Tibial nerve (tissue), 4 donors: ENCODE measurements around the gene GIPC3. TPM values are rescaled to one million over a fixed set of nuclear protein-coding genes. Genes with fewer than 3 reads are reported as not detected.

Source experiments
- DNase-seq, 2 donors: peaks; one replicate each; pipeline ENCODE4 v3.0.0-alpha.2; 2019; ENCODE audit warnings: low spot score in 2 of 2
- H3K27ac ChIP-seq, 4 donors: fragments of 200-600 bp; sonication (generic) in 3 of 4; one replicate each; pipeline ENCODE4 v1.5.1; 2017 to 2019; ENCODE audit warnings: mild to moderate bottlenecking in 1 of 4
- H3K27me3 ChIP-seq, 2 donors: fragments of 200-600 bp; sonication (generic) in 1 of 2; one replicate each; pipeline versions ENCODE4 v1.5.1 to v1.6.0; 2017 to 2019
- H3K36me3 ChIP-seq, 3 donors: fragments of 200-600 bp; sonication (generic); one replicate each; pipeline ENCODE4 v1.5.1; 2018 to 2019
- H3K4me1 ChIP-seq, 4 donors: fragments of 200-600 bp; sonication (generic) in 3 of 4; one replicate each; pipeline ENCODE4 v1.5.1; 2017 to 2019
- H3K4me3 ChIP-seq, 4 donors: fragments of 200-600 bp; sonication (generic) in 3 of 4; one replicate each; pipeline ENCODE4 v1.5.1; 2017 to 2019; ENCODE audit warnings: mild to moderate bottlenecking in 1 of 4, moderate library complexity in 1 of 4
- H3K9me3 ChIP-seq, 4 donors: fragments of 200-600 bp; sonication (generic) in 3 of 4; one replicate each; pipeline ENCODE4 v1.5.1; 2017 to 2019
- CTCF ChIP-seq, 5 experiments: fragments of 200-600 bp in 3 of 5; fragments of 450-650 bp in 2 of 5; sonication (generic) in 3 of 5; IDR thresholded peaks; one replicate each; pipeline ENCODE4 v1.5.1; 2016 to 2019; ENCODE audit warnings: antibody characterized with exemption in 5 of 5, mild to moderate bottlenecking in 3 of 5, moderate library complexity in 2 of 5
- EP300 ChIP-seq, 2 donors: sonication (generic); formaldehyde crosslinking; IDR thresholded peaks; one replicate each; pipeline ENCODE4 v1.6.1; 2017; ENCODE audit warnings: antibody characterized with exemption in 2 of 2, mild to moderate bottlenecking in 1 of 2
- POLR2A ChIP-seq, 2 donors: fragments of 450-650 bp; IDR thresholded peaks; one replicate each; pipeline ENCODE4 v1.6.1; 2017; ENCODE audit warnings: antibody characterized with exemption in 2 of 2, mild to moderate bottlenecking in 2 of 2, moderate library complexity in 2 of 2
- WGBS, 2 donors: methylation state at CpG; one replicate each; pipeline ENCODE4 v1.1.5; 2018; 5-methylcytosine and 5-hydroxymethylcytosine counted together
- total RNA-seq, 4 donors: library from RNA; depleted of rRNA; stranded (reverse); fragments of >200 nt; gene quantifications; one replicate each; pipeline ENCODE4 v1.1.0, GENCODE V29; 2016

Gene GIPC3
- total RNA-seq, 4 donors from 2014 or later: 0.21 to 2.4 (median 1.1) TPM

GRCh38 chr19:3539756-3540118 is 45.5 kb upstream of the GIPC3 start:
- DNase-seq: no peak
- TF ChIP-seq EP300 (IDR thresholded peaks at IDR 0.05): no peak
- no peak for TF ChIP-seq CTCF (IDR thresholded peaks at IDR 0.05)
- no peak for TF ChIP-seq POLR2A (IDR thresholded peaks at IDR 0.05)
- H3K36me3 ChIP-seq: peaks cover 5 to 52% (median 6%) of the 10 kb centered on the region in 3 donors
- H3K4me3 ChIP-seq: no peak overlapping the region
- WGBS, 2 donors: 94 to 95% methylated on average over 1 of the region's 1 CpG
- H3K4me1 ChIP-seq: peaks cover 0 to 61% (median 30%) of the 10 kb centered on the region in 4 donors
- no peaks in the 10 kb centered on the region for H3K9me3 ChIP-seq
- H3K27me3 ChIP-seq: no peaks in the 10 kb centered on the region
- peak overlapping the region in 3 of 4 donors; percentile 13 to 96 (median 82) for H3K27ac ChIP-seq

- TF ChIP-seq CTCF (IDR thresholded peaks at IDR 0.05): no peak
- no peak for TF ChIP-seq POLR2A (IDR thresholded peaks at IDR 0.05)
- no peak for TF ChIP-seq EP300 (IDR thresholded peaks at IDR 0.05)
- no peaks in the 10 kb centered on the region for H3K9me3 ChIP-seq
- H3K36me3 ChIP-seq: peaks cover 0 to 57% (median 6%) of the 10 kb centered on the region in 3 donors
- WGBS, 2 donors: 78 to 84% methylated on average over 29 of the region's 47 CpGs
- DNase-seq: no peak
- peak overlapping the region in 2 of 4 donors; percentile 28 to 58 for H3K27ac ChIP-seq
- H3K27me3 ChIP-seq: no peaks in the 10 kb centered on the region
- no peak overlapping the region for H3K4me3 ChIP-seq
- peaks cover 0 to 51% (median 14%) of the 10 kb centered on the region in 4 donors for H3K4me1 ChIP-seq
These were observed 41.9 kb upstream of the GIPC3 start for GRCh38 chr19:3543150-3544057.

GRCh38 chr19:3544058-3544376 is 41.3 kb upstream of the GIPC3 start:
- no peak for TF ChIP-seq EP300 (IDR thresholded peaks at IDR 0.05)
- 64 to 70% methylated on average over 7 to 9 of the region's 9 CpGs for WGBS, 2 donors
- peaks cover 0 to 58% (median 6%) of the 10 kb centered on the region in 3 donors for H3K36me3 ChIP-seq

GRCh38 chr19:3544742-3545668 is 40.3 kb upstream of the GIPC3 start:
- Histone ChIP-seq H3K27ac (peak overlapping the region in 2 of 4 donors; percentile 54 to 58), H3K36me3 (peaks cover 0 to 67% (median 6%) of the 10 kb centered on the region in 3 donors), H3K9me3 (no peaks in the 10 kb centered on the region), H3K4me3 (no peak overlapping the region), H3K4me1 (peaks cover 0 to 46% (median 7%) of the 10 kb centered on the region in 4 donors), H3K27me3 (no peaks in the 10 kb centered on the region)
- DNase-seq: peak; percentile 56 to 74
- TF ChIP-seq POLR2A (IDR thresholded peaks at IDR 0.05) (no peak), CTCF (IDR thresholded peaks at IDR 0.05) (peak; percentile 91 to 96 (median 94)), EP300 (IDR thresholded peaks at IDR 0.05) (no peak)
- 52 to 58% methylated on average over 20 to 30 of the region's 30 CpGs for WGBS, 2 donors

More at GRCh38 chr19:3544058-3544376, 41.3 kb upstream of the GIPC3 start:
- no peaks in the 10 kb centered on the region for H3K27me3 ChIP-seq
- no peaks in the 10 kb centered on the region for H3K9me3 ChIP-seq
- H3K27ac ChIP-seq: peak overlapping the region in 2 of 4 donors; percentile 54 to 58
- no peak for DNase-seq
- no peak overlapping the region for H3K4me3 ChIP-seq
- H3K4me1 ChIP-seq: peaks cover 0 to 51% (median 12%) of the 10 kb centered on the region in 4 donors

GRCh38 chr19:3545669-3546034 is 39.6 kb upstream of the GIPC3 start:
- WGBS, 2 donors: 75 to 80% methylated on average over 10 of the region's 10 CpGs
- Histone ChIP-seq H3K36me3 (peaks cover 0 to 74% (median 6%) of the 10 kb centered on the region in 3 donors), H3K4me1 (peaks cover 0 to 46% (median 7%) of the 10 kb centered on the region in 4 donors), H3K27ac (peak overlapping the region in 2 of 4 donors; percentile 54 to 58), H3K9me3 (no peaks in the 10 kb centered on the region), H3K27me3 (no peaks in the 10 kb centered on the region), H3K4me3 (no peak overlapping the region)
- TF ChIP-seq POLR2A (IDR thresholded peaks at IDR 0.05): no peak
- TF ChIP-seq CTCF (IDR thresholded peaks at IDR 0.05): no peak
- no peak for TF ChIP-seq EP300 (IDR thresholded peaks at IDR 0.05)
- DNase-seq: no peak
